ENCODE measurements around the gene XPOT. TPM values are rescaled to one million over a fixed set of nuclear protein-coding genes. Genes with fewer than 3 reads are reported as not detected.

XPOT gene
- total and polyA plus RNA-seq, 2 of the 4 experiments (the other 2 are of a cell fraction): 40.9 to 80.8 TPM

- Histone ChIP-seq H2BK20ac (ENCODE audit: low read depth, low read length) (peak overlapping the region; percentile 48; the same call in 1 of the 2 replicates), H2BK15ac (ENCODE audit: low read depth, low read length) (peak overlapping the region; percentile 90), H3K14ac (replicated peaks; ENCODE audit: low read depth, low read length) (peak overlapping the region; percentile 96), H4K20me1 (ENCODE audit: insufficient read depth, low read length) (peaks cover 18% of the 10 kb centered on the region; the same call in 1 of the 2 replicates), H2BK120ac (ENCODE audit: low read depth, low read length) (peak overlapping the region; percentile 85), H2AFZ (replicated peaks; ENCODE audit: low read length, poor library complexity) (peak overlapping the region; percentile 99), H3K27me3 (ENCODE audit: control insufficient read depth, insufficient read depth, low read length) (no peaks in the 10 kb centered on the region), H2BK5ac (ENCODE audit: low read depth, low read length, poor library complexity, severe bottlenecking) (peak overlapping the region; percentile 95), H3K9me3 (ENCODE audit: control insufficient read depth, insufficient read depth, low read length) (no peaks in the 10 kb centered on the region), H3K4ac (ENCODE audit: low read depth, low read length) (peak overlapping the region; percentile 99), H3K18ac (ENCODE audit: low read depth, low read length) (peak overlapping the region; percentile 68), H3K56ac (ENCODE audit: extremely low read depth, insufficient read depth, low read length) (peak overlapping the region; percentile 100), H3K27ac (ENCODE audit: insufficient read depth, low read length) (peak overlapping the region; percentile 97), H3K79me1 (ENCODE audit: low read depth in 1 of 2, low read length in 2 of 2) (peaks cover 13 to 36% of the 10 kb centered on the region in 2 experiments; a peak in 3 of 4 replicates), H4K5ac (ENCODE audit: low read depth, low read length) (peak overlapping the region; percentile 78), H4K91ac (ENCODE audit: insufficient read depth, low read depth, low read length) (peak overlapping the region; percentile 98), H3K9me1 (ENCODE audit: insufficient read depth, low read length) (peaks cover 4% of the 10 kb centered on the region), H3K4me2 (ENCODE audit: low read depth, low read length) (peak overlapping the region; percentile 75), H2AK9ac (replicated peaks; ENCODE audit: low read depth, low read length, poor library complexity) (peak overlapping the region; percentile 100), H3K9ac (ENCODE audit: low read depth, low read length) (peak overlapping the region; percentile 99), H3K4me1 (ENCODE audit: control insufficient read depth, insufficient read depth, low read length) (peaks cover 5% of the 10 kb centered on the region), H3K4me3 (ENCODE audit: insufficient read depth, low read depth, low read length) (peak overlapping the region; percentile 77), H3K36me3 (ENCODE audit: control insufficient read depth, insufficient read depth, low read length) (no peaks in the 10 kb centered on the region), H2AK5ac (ENCODE audit: low read depth, low read length) (peak overlapping the region; percentile 78), H3K23ac (ENCODE audit: low read depth, low read length) (peak overlapping the region; percentile 100), H4K8ac (ENCODE audit: low read depth in 2 of 2, low read length in 2 of 2) (peak overlapping the region; percentile 65 to 99)
- dilution Hi-C loops (cut with HindIII; ENCODE audit: low sequenced_read_pairs, unreplicated experiment) (no loop called here), intact Hi-C loops (cut with micrococcal nuclease) (loop anchor here (5.0 kb wide), 2 partner anchors 217 to 577 kb away; no protein-coding TSS in a partner anchor), in situ Hi-C loops (cut with MboI; ENCODE audit: low sequenced_read_pairs) (no loop called here)
- no TSS peak for BruUV-seq (replicated peaks)
- CTCF ChIA-PET: no interaction called here
- 1% methylated on average over 35 of the region's 78 CpGs; no CpG with 5 or more reads in 1 of the 2 experiments for WGBS, 2 experiments (ENCODE audit: extremely low coverage in 2 of 2, insufficient read length in 1 of 2)
- POLR2A ChIA-PET (ENCODE audit: unreplicated experiment): interaction anchor here (0.6 kb wide), 1 partner anchor 318 kb away, joined by 4 read pairs; no protein-coding TSS in a partner anchor
- DNase-seq: peak; percentile 91
- TF ChIP-seq, protein P1, sequence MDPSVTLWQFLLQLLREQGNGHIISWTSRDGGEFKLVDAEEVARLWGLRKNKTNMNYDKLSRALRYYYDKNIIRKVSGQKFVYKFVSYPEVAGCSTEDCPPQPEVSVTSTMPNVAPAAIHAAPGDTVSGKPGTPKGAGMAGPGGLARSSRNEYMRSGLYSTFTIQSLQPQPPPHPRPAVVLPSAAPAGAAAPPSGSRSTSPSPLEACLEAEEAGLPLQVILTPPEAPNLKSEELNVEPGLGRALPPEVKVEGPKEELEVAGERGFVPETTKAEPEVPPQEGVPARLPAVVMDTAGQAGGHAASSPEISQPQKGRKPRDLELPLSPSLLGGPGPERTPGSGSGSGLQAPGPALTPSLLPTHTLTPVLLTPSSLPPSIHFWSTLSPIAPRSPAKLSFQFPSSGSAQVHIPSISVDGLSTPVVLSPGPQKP (IDR thresholded peaks at IDR 0.05; ENCODE audit: borderline replicate concordance, low read depth, low read length): no peak
- TF ChIP-seq FOS (IDR thresholded peaks at IDR 0.05; ENCODE audit: low read depth, low read length): peak; percentile 3; the same call in 1 of the 2 replicates
- TF ChIP-seq POLR2A (IDR thresholded peaks at IDR 0.05; ENCODE audit: low read depth, low read length): peak; percentile 83
- peak; percentile 98 for TF ChIP-seq CEBPB (IDR thresholded peaks at IDR 0.05; ENCODE audit: low read depth, low read length)
- TF ChIP-seq MAZ (IDR thresholded peaks at IDR 0.05; ENCODE audit: borderline replicate concordance, low read depth, low read length): peak; percentile 70
- no peak for TF ChIP-seq RFX5 (IDR thresholded peaks at IDR 0.05; ENCODE audit: low read depth, low read length)
- TF ChIP-seq CHD1 (IDR thresholded peaks at IDR 0.05; ENCODE audit: low read depth, low read length): peak; percentile 58; the same call in 1 of the 2 replicates
- no peak for TF ChIP-seq RCOR1 (IDR thresholded peaks at IDR 0.05; ENCODE audit: insufficient replicate concordance, low read length)
- 0 out of 2 replicates have a peak, but pooled peaks have one; percentile 17 for TF ChIP-seq USF2 (IDR thresholded peaks at IDR 0.05; ENCODE audit: low read depth, low read length)
- TF ChIP-seq SMC3 (IDR thresholded peaks at IDR 0.05; ENCODE audit: low read depth, low read length): no peak
- no peak for TF ChIP-seq CTCF (conservative IDR thresholded peaks at IDR 0.05; ENCODE audit: low read depth, low read length)
- peak; percentile 87 for TF ChIP-seq MXI1 (IDR thresholded peaks at IDR 0.05; ENCODE audit: borderline replicate concordance, low read depth, low read length)
- no peak for TF ChIP-seq RAD21 (IDR thresholded peaks at IDR 0.05; ENCODE audit: low read length)
- ATAC-seq (ENCODE audit: low read depth): peak; percentile 59
Observed at GRCh38 chr12:64404470-64405256, 471 bp downstream of the XPOT start.
